GM10266 (cell line): ENCODE data around the gene FBXO4.
"Not testable (repeated sequence)": the region's sequence is repeated elsewhere in the genome, so short reads cannot be mapped to it uniquely, and the experiment has no call there.

Experiments used
- DNase-seq: peaks from one replicate; pipeline ENCODE4 v3.0.0; 2012; ENCODE audit errors: extremely low spot score
- CTCF ChIP-seq: IDR thresholded peaks from 2 replicates; pipeline ENCODE4 v1.5.1; 2012; ENCODE audit warnings: mild to moderate bottlenecking, low read depth; ENCODE audit not compliant: control insufficient read depth, insufficient read depth; ENCODE audit errors: missing control alignments

FBXO4 gene

GRCh38 chr5:41967401-41967800 lies 42.3 kb downstream of the FBXO4 start:
- no peak for DNase-seq

GRCh38 chr5:41968153-41968723 lies 43.2 kb downstream of the FBXO4 start:
- no peak for TF ChIP-seq CTCF
- DNase-seq = no peak

More at GRCh38 chr5:41967401-41967800, 42.3 kb downstream of the FBXO4 start:
- TF ChIP-seq CTCF = no peak

GRCh38 chr5:41973087-41973486 lies 48.0 kb downstream of the FBXO4 start:
- no peak for DNase-seq
- no peak for TF ChIP-seq CTCF

- DNase-seq = no peak
- no peak for TF ChIP-seq CTCF
These were observed 48.8 kb downstream of the FBXO4 start for GRCh38 chr5:41973887-41974286.

GRCh38 chr5:41978676-41979075 lies 53.6 kb downstream of the FBXO4 start:
- DNase-seq = no peak
- TF ChIP-seq CTCF = no peak

GRCh38 chr5:41980396-41980795 lies 55.3 kb downstream of the FBXO4 start:
- no peak for DNase-seq
- no peak for TF ChIP-seq CTCF

- no peak for TF ChIP-seq CTCF
These were observed 55.8 kb downstream of the FBXO4 start for GRCh38 chr5:41980870-41981269.

GRCh38 chr5:41982858-41983257 lies 57.8 kb downstream of the FBXO4 start:
- not testable (repeated sequence) for DNase-seq

More at GRCh38 chr5:41980870-41981269, 55.8 kb downstream of the FBXO4 start:
- DNase-seq = no peak
